IgD-negative memory B cell (primary cell): Measurements from ENCODE around the gene NOL4L. TPM values are rescaled to one million over a fixed set of nuclear protein-coding genes. Genes with fewer than 3 reads are reported as not detected.

Source experiments
- H3K27ac Mint-ChIP-seq, 3 donors: one replicate each; pipeline ENCODE4 v1.8.0; 2020 to 2022; ENCODE audit warnings: mild to moderate bottlenecking in 3 of 3, mixed read lengths in 3 of 3, moderate library complexity in 1 of 3
- H3K27me3 Mint-ChIP-seq: one replicate; pipeline ENCODE4 v1.8.0; 2021; ENCODE audit warnings: mixed read lengths
- H3K36me3 Mint-ChIP-seq: one replicate; pipeline ENCODE4 v1.8.0; 2020; ENCODE audit warnings: mild to moderate bottlenecking, mixed read lengths
- H3K4me1 Mint-ChIP-seq, 3 donors: one replicate each; pipeline ENCODE4 v1.8.0; 2020 to 2022; ENCODE audit warnings: mixed read lengths in 3 of 3, mild to moderate bottlenecking in 1 of 3
- H3K4me3 Mint-ChIP-seq, 4 donors: one replicate each; pipeline ENCODE4 v1.8.0; 2020 to 2022; ENCODE audit warnings: mild to moderate bottlenecking in 4 of 4, mixed read lengths in 4 of 4, moderate library complexity in 3 of 4
- H3K9me3 Mint-ChIP-seq, 3 donors: one replicate each; pipeline ENCODE4 v1.8.0; 2020 to 2021; ENCODE audit warnings: mixed read lengths in 3 of 3, mild to moderate bottlenecking in 1 of 3
- polyA plus RNA-seq: library from polyadenylated mRNA; unstranded; fragments of 300-500 nt; fragmentation: Illumina TruSeq; gene quantifications from one replicate; pipeline ENCODE4 v1.2.3, GENCODE V29; 2021

The NOL4L gene
- polyA plus RNA-seq, 1 donor from 2014 or later: 7.3 TPM

GRCh38 chr20:32440069-32440757 is 144.9 kb downstream of the NOL4L start:
- H3K36me3 Mint-ChIP-seq: peaks cover under 1% of the 10 kb centered on the region
- H3K27ac Mint-ChIP-seq: peak overlapping the region in 2 of 3 donors; percentile 11 to 80
- H3K9me3 Mint-ChIP-seq: no peaks in the 10 kb centered on the region
- no peak overlapping the region for H3K4me3 Mint-ChIP-seq
- no peaks in the 10 kb centered on the region for H3K27me3 Mint-ChIP-seq
- peaks cover 22 to 31% (median 25%) of the 10 kb centered on the region in 3 donors for H3K4me1 Mint-ChIP-seq

DNA sequence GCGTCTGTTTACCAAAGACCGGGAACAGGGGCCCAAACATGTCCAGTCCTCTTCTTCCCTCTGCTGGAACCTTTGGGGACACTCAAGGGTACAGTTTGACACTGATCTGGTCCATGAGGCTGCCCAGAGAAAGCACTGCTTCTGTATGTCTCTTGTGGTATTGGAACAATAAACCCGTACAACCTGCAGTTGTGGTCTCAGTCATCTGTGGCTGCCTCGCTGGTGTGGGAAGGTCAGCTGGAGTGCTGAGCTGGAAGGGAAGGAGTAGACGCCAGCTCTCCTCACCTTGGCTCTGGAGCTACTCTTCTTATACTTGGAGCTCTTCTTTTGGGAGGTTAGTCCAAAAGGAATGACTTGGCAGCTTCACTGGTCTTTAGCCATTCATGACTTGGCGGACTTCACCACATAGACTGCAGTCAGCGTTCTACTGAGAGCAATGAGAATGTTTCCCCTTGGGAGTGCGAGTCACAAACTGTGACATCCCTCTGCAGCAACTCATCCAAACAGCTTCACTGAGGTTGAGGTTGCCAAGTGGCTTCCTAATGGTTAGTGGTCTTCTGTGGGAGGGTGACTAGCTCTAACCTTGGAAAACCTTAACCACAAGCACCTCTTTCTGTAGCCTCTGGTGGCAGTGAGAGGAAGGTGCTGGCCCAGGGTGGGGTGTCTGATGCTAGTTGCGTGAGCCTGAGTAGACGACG is 145.9 kb downstream of the NOL4L start:
- Mint-ChIP-seq H3K4me1 (peaks cover 19 to 24% (median 19%) of the 10 kb centered on the region in 3 donors), H3K36me3 (peaks cover 4% of the 10 kb centered on the region), H3K4me3 (no peak overlapping the region), H3K27ac (no peak overlapping the region), H3K9me3 (no peaks in the 10 kb centered on the region), H3K27me3 (no peaks in the 10 kb centered on the region)

DNA sequence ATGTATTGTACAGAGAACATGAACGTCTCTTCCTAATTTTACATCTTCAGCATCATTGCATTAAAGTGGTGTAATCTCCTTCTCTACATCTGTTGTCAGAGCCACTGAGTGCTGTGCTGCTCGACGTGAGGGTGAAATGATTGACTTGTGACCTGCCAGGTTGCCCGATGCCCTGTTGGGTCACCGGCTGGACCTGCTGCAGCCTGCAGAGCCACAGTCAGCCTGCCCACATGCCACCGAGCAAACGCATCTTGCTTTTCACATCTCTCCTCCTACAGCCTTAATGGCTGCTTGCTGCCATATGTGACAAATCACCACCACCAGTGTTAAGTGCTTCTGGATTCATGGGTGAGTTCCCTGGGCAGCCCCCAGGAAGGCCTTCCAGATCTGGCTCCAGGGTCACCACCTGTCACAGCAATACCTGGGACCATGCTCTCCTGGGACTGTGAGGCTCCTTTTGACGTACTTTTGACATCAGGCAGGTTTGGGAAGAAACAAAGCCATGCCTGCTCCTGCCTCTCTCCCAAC is 146.7 kb downstream of the NOL4L start:
- no peaks in the 10 kb centered on the region for H3K27me3 Mint-ChIP-seq
- H3K27ac Mint-ChIP-seq: no peak overlapping the region
- H3K36me3 Mint-ChIP-seq: peaks cover 4% of the 10 kb centered on the region
- peaks cover 10 to 17% (median 13%) of the 10 kb centered on the region in 3 donors for H3K4me1 Mint-ChIP-seq
- no peak overlapping the region for H3K4me3 Mint-ChIP-seq
- H3K9me3 Mint-ChIP-seq: no peaks in the 10 kb centered on the region

DNA sequence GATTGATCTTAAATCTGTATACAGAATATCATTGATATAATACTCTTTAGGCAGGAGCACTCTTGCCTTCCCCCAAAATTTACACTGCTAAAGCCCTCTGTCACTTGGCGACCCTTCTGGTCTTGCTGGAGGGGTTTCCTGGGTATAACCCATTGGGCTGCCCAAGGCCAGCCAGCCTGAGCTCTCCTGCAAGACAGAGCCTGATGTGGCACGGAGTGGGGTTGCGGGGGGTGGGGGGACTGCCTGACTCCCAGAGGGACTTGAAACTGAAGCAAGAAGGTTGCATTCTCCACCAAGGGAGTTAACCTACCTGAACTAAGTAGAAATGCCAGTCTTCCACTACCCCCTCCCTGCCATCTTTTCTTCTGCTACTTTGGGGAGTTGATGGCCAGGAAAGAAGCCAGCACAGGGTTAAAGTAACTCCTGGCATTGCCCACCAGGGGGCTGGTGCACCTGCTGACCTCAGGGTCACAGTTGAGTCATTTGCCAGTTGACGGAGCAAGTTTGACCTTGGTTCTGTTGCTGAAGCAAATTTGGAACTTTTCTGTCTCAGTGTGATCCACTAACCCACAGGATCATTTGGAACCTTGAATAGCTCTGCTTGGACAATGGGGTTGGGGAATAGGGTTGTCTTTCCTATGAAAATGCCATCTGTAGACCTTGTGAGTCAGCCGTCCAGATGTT is 147.6 kb downstream of the NOL4L start:
- no peak overlapping the region for H3K4me3 Mint-ChIP-seq
- no peaks in the 10 kb centered on the region for H3K9me3 Mint-ChIP-seq
- H3K36me3 Mint-ChIP-seq: peaks cover 4% of the 10 kb centered on the region
- H3K4me1 Mint-ChIP-seq: peaks cover 2 to 10% (median 6%) of the 10 kb centered on the region in 3 donors
- H3K27me3 Mint-ChIP-seq: no peaks in the 10 kb centered on the region
- no peak overlapping the region for H3K27ac Mint-ChIP-seq

DNA sequence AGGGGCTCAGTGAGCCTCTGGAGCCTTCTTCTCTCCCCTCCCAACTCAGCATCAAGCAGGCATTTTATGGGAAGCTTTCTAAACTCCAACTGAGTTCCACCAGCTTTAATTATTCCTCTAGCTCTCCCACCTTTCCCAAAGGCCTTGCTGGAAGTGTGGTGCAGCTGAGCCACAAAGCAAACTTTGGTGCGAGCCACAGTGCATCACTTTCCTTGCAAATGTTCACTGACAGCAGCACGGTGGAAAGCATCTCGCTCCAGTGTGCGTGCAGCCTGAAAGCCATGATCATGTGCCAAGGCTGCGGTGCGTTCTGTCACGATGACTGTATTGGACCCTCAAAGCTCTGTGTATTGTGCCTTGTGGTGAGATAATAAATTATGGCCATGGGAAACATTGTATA is 148.2 kb downstream of the NOL4L start:
- Mint-ChIP-seq H3K36me3 (peaks cover 4% of the 10 kb centered on the region), H3K27ac (no peak overlapping the region)

DNA sequence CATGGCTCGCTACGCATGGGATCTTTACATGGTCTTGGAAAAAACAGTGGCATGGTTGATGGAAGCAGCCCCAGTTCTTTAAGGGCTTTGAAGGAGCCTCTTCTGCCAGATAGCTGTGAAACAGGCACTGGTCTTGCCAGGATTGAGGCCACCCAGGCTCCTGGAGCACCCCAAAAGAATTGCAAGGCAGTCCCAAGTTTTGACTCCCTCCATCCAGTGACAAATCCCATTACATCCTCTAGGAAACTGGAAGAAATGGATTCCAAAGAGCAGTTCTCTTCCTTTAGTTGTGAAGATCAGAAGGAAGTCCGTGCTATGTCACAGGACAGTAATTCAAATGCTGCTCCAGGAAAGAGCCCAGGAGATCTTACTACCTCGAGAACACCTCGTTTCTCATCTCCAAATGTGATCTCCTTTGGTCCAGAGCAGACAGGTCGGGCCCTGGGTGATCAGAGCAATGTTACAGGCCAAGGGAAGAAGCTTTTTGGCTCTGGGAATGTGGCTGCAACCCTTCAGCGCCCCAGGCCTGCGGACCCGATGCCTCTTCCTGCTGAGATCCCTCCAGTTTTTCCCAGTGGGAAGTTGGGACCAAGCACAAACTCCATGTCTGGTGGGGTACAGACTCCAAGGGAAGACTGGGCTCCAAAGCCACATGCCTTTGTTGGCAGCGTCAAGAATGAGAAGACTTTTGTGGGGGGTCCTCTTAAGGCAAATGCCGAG is 148.8 kb downstream of the NOL4L start:
- Mint-ChIP-seq H3K4me3 (no peak overlapping the region), H3K9me3 (no peaks in the 10 kb centered on the region), H3K36me3 (peaks cover 4% of the 10 kb centered on the region), H3K4me1 (peaks cover 0 to 3% (median 1%) of the 10 kb centered on the region in 3 donors), H3K27ac (peak overlapping the region in 1 of 3 donors; percentile 67), H3K27me3 (no peaks in the 10 kb centered on the region)

More for the DNA sequence above, 148.2 kb downstream of the NOL4L start:
- Mint-ChIP-seq H3K9me3 (no peaks in the 10 kb centered on the region), H3K27me3 (no peaks in the 10 kb centered on the region), H3K4me3 (no peak overlapping the region), H3K4me1 (peaks cover 0 to 7% (median 3%) of the 10 kb centered on the region in 3 donors)

DNA sequence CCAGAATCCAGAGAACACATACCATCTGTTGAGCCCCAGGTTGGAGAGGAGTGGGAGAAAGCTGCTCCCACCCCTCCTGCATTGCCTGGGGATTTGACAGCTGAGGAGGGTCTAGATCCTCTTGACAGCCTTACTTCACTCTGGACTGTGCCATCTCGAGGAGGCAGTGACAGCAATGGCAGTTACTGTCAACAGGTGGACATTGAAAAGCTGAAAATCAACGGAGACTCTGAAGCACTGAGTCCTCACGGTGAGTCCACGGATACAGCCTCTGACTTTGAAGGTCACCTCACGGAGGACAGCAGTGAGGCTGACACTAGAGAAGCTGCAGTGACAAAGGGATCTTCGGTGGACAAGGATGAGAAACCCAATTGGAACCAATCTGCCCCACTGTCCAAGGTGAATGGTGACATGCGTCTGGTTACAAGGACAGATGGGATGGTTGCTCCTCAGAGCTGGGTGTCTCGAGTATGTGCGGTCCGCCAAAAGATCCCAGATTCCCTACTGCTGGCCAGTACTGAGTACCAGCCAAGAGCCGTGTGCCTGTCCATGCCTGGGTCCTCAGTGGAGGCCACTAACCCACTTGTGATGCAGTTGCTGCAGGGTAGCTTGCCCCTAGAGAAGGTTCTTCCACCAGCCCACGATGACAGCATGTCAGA is 149.6 kb downstream of the NOL4L start:
- no peak overlapping the region for H3K27ac Mint-ChIP-seq
- H3K4me1 Mint-ChIP-seq: peaks cover 0 to 2% (median 1%) of the 10 kb centered on the region in 3 donors
- H3K4me3 Mint-ChIP-seq: no peak overlapping the region
- no peaks in the 10 kb centered on the region for H3K27me3 Mint-ChIP-seq
- H3K36me3 Mint-ChIP-seq: peaks cover 4% of the 10 kb centered on the region
- no peaks in the 10 kb centered on the region for H3K9me3 Mint-ChIP-seq

- Mint-ChIP-seq H3K36me3 (peaks cover 4% of the 10 kb centered on the region), H3K27ac (no peak overlapping the region), H3K4me3 (no peak overlapping the region), H3K9me3 (no peaks in the 10 kb centered on the region), H3K27me3 (no peaks in the 10 kb centered on the region), H3K4me1 (peaks cover 0 to 1% (median 0%) of the 10 kb centered on the region in 3 donors)
Observed at GRCh38 chr20:32434434-32434833, 150.7 kb downstream of the NOL4L start.

DNA sequence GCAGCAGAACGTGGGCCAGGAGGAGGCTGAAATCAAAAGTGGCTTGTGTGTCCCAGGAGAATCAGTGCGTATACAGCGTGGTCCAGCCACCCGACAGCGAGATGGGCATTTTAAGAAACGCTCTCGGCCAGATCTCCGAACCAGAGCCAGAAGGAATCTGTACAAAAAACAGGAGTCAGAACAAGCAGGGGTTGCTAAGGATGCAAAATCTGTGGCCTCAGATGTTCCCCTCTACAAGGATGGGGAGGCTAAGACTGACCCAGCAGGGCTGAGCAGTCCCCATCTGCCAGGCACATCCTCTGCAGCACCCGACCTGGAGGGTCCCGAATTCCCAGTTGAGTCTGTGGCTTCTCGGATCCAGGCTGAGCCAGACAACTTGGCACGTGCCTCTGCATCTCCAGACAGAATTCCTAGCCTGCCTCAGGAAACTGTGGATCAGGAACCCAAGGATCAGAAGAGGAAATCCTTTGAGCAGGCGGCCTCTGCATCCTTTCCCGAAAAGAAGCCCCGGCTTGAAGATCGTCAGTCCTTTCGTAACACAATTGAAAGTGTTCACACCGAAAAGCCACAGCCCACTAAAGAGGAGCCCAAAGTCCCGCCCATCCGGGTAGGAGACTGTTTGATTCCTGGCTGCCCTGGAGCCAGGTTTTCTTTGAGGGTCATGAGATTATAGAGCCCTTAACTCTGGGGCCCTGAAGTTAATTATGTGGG is 151.7 kb downstream of the NOL4L start:
- Mint-ChIP-seq H3K36me3 (peaks cover 4% of the 10 kb centered on the region), H3K4me3 (no peak overlapping the region), H3K9me3 (no peaks in the 10 kb centered on the region), H3K27ac (peak overlapping the region in 1 of 3 donors; percentile 33), H3K27me3 (no peaks in the 10 kb centered on the region), H3K4me1 (peaks cover 0 to 1% (median 0%) of the 10 kb centered on the region in 3 donors)

GRCh38 chr20:32432277-32432676 is 152.9 kb downstream of the NOL4L start:
- peaks cover 5% of the 10 kb centered on the region for H3K36me3 Mint-ChIP-seq
- H3K4me3 Mint-ChIP-seq: no peak overlapping the region
- H3K4me1 Mint-ChIP-seq: peaks cover 0 to 1% (median 0%) of the 10 kb centered on the region in 3 donors
- no peak overlapping the region for H3K27ac Mint-ChIP-seq
- H3K27me3 Mint-ChIP-seq: no peaks in the 10 kb centered on the region
- H3K9me3 Mint-ChIP-seq: no peaks in the 10 kb centered on the region

DNA sequence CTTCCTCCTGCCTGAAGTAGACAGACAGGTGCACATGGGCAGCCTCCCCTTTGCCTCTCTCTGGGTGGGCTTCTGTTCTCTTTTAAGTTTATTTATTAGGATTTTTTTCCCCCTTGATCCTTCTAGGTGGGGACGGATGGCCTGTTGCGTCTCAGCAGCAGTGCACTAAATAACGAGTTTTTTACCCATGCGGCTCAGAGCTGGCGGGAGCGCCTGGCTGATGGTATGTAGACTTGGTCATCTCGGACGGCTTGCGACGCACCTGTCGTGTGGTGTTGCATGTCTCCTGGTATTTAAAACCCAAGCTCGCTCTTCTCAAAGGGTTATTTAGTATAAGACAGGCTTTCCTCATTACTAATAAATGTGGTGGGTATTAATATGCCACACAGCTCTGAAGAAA is 153.7 kb downstream of the NOL4L start:
- no peak overlapping the region for H3K27ac Mint-ChIP-seq
- H3K4me1 Mint-ChIP-seq: peaks cover 0 to 2% (median 0%) of the 10 kb centered on the region in 3 donors
- no peaks in the 10 kb centered on the region for H3K27me3 Mint-ChIP-seq
- peaks cover 6% of the 10 kb centered on the region for H3K36me3 Mint-ChIP-seq
- H3K9me3 Mint-ChIP-seq: no peaks in the 10 kb centered on the region
- no peak overlapping the region for H3K4me3 Mint-ChIP-seq

DNA sequence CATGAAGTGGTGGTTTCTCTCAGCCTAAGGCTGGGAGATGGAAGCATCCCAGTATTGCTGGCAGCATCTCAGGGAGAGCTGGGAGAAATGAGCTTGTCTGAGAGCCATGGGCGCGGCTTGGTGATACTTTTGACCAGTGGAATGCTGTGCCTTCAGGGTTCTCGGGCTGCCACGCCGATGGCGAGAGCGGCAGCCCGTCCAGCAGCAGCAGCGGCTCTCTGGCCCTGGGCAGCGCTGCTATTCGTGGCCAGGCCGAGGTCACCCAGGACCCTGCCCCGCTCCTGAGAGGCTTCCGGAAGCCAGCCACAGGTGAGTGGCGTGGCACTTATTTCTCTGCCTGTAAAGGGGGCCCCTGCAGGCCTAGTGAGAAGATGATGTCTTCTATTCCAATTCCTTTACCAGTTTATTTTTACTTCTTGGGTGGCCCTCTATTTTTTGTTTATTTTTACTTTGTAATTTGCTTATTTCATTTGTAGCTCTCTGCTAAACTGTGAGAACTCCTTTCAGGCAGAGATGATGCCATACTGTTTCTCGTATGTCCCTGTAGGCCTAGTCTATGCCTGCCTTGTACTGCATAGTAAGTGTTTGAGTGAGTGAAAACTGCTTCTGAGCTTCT is 155.3 kb downstream of the NOL4L start:
- no peaks in the 10 kb centered on the region for H3K27me3 Mint-ChIP-seq
- H3K4me1 Mint-ChIP-seq: peaks cover 0 to 7% (median 0%) of the 10 kb centered on the region in 3 donors
- no peaks in the 10 kb centered on the region for H3K9me3 Mint-ChIP-seq
- no peak overlapping the region for H3K4me3 Mint-ChIP-seq
- peaks cover 4% of the 10 kb centered on the region for H3K36me3 Mint-ChIP-seq
- no peak overlapping the region for H3K27ac Mint-ChIP-seq

- Mint-ChIP-seq H3K27me3 (no peaks in the 10 kb centered on the region), H3K36me3 (peaks cover 3% of the 10 kb centered on the region), H3K4me3 (no peak overlapping the region), H3K27ac (peak overlapping the region in 1 of 3 donors; percentile 87), H3K9me3 (no peaks in the 10 kb centered on the region), H3K4me1 (peaks cover 0 to 7% (median 0%) of the 10 kb centered on the region in 3 donors)
Observed at GRCh38 chr20:32429343-32429742, 155.8 kb downstream of the NOL4L start.
